ENCODE data around the gene CD244.

Gene CD244

DNA sequence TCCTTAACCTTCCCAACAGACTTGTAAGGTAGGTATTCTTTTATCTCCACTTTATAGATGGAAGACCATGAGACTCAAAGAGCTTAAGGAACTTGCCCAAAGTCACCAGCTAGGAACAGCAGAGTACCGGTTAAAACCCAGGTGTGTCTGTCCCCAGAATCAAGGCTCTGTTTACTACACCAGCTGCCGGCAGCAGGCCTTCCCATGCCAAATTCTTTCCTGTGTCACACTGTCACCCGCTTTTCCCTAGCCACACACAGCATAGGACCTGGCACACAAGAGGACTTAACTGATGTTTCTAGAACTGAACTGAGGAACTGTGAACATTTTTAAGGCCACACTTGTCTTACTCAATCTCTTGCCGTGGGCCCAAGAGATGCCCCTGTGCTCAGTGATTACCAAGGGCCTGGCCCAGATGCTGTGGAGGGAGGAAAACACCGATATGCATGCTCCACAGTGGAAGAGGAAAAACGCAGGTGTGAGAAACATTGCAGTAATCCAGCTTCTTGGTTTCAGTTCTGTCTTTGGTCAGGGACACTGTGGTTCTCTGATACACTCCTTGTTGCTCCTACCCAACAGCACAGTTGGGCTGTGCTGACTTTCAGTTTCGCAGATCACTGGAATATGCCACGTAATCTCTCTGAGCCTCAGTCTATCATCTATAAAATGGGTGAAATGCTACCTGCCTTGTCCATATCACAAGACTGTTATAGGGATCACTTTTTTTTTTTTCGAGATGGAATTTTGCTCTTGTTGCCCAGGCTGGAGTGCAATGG, 80.6 kb downstream of the CD244 start:
- no peak for DNase-seq (ENCODE audit: low read depth in 2 of 2)

DNA sequence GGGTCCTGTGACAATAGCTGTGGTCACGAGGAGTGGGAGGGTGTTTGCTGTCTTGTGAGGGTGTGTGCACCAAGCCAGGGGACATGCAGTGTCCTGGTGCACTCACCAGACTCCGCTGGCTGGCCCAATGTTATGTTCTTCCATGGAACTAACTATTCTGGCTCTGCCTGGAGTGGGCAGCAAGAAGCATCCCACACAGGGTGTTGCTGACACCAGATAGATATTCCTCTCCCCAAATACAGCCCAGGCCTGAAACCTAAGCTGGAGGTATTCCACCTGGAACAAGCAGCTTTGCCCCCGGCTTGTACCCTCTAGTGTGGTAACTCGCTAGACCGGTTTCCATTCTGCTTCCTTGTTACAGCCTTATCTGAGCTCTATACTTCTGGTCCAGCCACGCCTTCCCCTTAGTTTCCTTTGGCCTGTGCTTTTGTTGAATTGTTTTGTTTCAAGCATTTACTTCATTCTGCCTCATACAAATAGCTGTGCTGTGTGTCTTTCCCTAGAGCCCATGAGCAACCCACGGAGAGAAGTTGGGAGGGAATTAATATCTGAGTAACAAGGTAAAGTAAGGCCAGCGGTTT, 81.4 kb downstream of the CD244 start:
- DNase-seq (ENCODE audit: low read depth in 2 of 2): no peak

DNA sequence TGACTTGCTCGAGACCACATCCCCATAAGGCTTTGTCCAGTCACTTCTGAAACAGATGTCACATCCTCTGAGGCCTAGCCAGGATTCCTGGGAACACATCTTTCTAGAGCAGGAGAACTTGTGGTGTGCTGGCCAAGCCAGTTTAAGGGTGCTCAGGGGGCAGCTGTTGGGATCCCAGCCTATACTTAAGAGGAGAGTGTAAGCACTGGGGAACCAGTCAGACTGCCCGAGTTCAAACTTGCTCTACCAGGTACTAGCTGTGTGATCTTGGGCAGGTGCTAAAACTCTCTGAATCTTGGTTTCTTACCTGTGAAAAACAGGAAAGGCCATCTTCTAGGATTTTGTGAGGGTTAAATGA, 82.3 kb downstream of the CD244 start:
- no peak for DNase-seq (ENCODE audit: low read depth in 2 of 2)

Measured in stimulated activated CD4-positive, alpha-beta T cell treated with anti-CD3 and anti-CD28 coated beads, Interleukin-1b, Interleukin-23, amount 100 ng/mL, for 1 hour (primary cell).